Bone marrow (tissue), 2 donors: ENCODE results near the gene DOCK4.

Experiments
- DNase-seq, 2 donors: peaks; one replicate each; lab custom pipeline; 2025; lab: John Stamatoyannopoulos, UW

DOCK4 gene

GRCh38 chr7:111823826-111824225 lies 382.4 kb downstream of the DOCK4 start:
- DNase-seq = no peak

- DNase-seq = no peak
Measured at GRCh38 chr7:111821046-111821445, 385.2 kb downstream of the DOCK4 start.

GRCh38 chr7:111820621-111821020 lies 385.6 kb downstream of the DOCK4 start:
- DNase-seq = no peak

GRCh38 chr7:111820121-111820520 lies 386.1 kb downstream of the DOCK4 start:
- no peak for DNase-seq

DNA sequence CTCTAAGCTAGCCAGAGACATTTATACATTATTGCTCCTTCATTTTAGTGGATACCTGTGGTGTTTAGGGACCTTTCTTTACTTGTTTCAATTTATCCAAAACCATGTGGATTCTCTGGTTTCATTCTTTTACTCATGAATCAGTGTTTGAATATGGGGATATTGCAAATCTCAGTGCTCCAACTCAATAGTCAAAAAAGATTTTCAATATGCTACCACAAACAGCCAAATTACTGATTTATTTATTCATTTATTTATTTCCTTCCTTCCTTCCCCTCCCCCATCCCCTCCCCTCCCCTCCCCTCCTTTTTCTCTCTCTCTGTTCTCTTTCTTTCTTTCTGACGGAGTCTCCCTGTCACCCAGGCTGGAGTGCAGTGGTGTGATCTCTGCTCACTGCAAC lies 390.8 kb downstream of the DOCK4 start:
- no peak for DNase-seq

DNA sequence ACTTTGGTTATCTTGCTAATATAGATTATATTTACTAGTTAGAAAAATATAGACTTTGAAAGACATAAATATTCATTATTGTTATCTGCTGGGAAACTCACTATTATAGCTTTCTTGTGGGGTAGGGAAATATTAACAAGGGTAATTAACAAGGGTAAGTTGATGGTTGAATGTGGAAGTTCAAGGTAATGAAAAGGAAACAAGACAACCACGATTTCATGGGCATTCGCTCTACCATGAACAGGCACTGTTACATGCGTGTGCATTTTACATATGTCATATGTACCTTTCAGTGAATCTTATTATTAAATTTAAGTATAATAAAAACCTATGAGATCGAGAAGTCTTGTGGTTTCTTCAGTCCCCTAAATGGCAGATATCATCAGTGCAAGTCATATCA lies 392.9 kb downstream of the DOCK4 start:
- no peak for DNase-seq

DNA sequence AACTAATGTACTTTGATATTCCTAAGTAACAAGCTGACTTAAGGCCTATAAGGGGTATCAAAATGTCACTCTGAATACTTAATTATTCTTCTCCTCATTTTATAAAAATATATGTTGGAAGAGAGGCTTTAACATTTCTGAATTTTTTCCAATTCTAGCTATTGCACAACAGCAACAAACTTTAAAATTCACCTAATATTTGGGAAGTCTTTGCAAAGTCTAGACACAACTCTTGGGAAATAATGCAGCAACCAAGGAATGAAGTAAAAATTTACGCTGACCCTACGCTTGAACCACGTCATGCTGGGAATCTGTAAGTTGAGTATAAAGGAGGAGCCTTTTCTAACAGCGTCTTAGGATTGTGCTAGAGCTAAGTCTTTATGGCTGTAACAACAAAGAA lies 400.0 kb downstream of the DOCK4 start:
- no peak for DNase-seq

GRCh38 chr7:111803015-111803758 lies 403.0 kb downstream of the DOCK4 start:
- no peak for DNase-seq

GRCh38 chr7:111802194-111802772 lies 403.9 kb downstream of the DOCK4 start:
- DNase-seq = no peak

- DNase-seq = no peak
Measured at GRCh38 chr7:111801277-111801676, 404.9 kb downstream of the DOCK4 start.

- DNase-seq = no peak
Measured at GRCh38 chr7:111796671-111797070, 409.5 kb downstream of the DOCK4 start.

DNA sequence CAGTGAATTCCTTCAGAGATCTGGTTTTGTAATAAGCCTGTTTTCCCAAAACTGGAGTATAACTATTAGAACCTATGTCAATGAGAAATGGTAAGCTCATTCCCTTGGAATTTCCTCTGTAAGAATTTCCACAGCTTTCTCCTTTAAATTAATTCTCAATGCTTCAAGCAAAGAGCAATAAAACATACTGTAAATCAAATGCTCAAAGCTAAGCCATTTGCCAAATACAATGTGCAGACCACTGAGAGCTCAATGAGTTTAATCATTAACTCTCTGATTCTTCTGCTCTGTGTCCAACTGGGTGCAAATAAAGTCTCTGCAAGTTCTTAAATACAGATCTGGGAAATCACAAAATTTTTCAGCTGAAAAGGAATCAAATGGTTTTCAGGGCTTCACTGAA lies 416.3 kb downstream of the DOCK4 start:
- no peak for DNase-seq

GRCh38 chr7:111789048-111789320 lies 417.2 kb downstream of the DOCK4 start:
- no peak for DNase-seq

DNA sequence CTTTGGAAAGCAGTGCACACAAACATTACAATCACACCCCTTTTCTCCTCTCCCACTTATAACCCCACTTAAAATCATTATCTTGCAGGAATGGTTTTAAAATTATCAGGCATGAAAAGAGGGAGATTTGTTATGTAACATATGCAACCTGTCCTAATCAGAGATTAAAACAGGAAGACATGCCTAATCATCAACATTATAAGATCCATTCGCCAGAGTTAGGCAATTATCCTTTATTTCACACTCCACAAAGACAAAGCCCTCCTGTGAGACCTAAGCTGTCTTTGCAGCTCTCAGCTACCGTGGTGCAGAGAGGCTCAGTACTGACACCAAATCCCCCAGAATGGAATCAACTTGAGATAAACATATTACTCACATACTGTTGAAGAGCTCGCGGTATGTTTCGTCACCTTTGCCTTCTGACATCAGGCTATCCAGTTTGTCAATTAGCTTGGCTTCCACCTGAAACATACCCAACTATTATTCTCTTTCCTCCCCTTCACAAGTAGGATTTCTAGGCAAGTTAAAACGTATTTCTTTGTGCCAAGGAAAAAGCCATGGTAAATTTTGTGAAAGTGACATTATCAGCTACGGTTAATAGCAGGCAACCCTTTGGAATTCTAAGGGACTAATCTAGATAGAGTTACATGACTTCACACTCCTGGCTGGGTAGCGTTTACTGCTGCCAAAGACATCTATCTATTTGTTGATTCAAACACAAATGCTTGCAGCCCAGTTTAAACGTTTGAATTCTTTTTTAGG lies 417.7 kb downstream of the DOCK4 start:
- no peak for DNase-seq

DNA sequence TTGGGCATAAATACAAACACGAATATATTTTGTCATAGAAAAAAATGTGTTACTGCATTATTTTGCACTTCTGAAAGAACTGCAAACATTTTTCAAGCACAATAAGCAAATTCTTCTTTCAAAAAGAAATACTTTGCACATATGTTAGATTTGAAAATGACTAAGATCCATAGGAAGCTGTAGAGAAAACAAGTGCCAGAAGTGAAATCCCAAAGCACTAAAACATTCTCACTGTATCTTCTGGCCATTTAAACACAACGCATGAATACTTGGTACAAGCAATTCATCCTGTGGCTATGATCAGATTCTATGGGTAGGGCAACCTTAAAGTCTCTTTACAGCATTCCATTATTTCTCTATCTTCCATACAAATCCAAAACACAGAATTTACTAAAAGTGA lies 418.5 kb downstream of the DOCK4 start:
- no peak for DNase-seq

DNA sequence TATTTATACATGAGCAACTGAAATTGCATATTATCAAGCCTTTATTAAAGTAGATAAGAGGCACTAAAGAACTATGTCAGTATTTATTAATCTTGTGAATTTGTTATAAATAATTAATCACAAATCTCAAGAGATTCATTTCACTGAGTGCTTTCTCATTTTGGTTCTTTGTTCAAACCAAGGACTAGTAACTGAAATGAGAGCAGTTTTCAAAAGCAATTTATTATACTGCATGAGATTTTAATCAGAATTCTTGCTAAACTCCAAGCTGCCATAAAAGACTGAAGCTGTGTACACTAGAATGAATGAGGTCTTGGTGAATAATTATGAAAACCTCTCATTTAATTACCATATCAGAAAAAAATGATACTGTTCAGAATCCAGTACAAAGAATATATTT lies 419.1 kb downstream of the DOCK4 start:
- no peak for DNase-seq

DNA sequence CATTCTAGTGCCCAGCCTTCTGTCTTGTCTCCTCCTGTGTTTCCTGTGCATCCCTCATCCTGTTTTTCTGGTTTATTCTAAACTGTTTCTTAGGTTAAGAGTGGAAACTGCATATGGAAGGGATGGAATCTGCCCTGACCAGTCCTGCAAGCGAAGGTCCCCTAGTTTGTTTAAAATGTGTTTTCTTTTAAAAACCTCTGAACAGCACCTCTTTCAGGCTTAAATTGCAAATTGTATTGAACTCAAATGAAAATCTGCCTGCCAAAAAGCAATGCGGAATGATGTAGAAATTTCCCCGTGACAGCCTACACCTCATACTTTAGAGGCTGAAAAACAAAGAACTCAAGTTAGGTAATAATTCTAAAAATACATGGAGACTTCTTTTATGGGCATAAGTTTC lies 421.1 kb downstream of the DOCK4 start:
- no peak for DNase-seq

DNA sequence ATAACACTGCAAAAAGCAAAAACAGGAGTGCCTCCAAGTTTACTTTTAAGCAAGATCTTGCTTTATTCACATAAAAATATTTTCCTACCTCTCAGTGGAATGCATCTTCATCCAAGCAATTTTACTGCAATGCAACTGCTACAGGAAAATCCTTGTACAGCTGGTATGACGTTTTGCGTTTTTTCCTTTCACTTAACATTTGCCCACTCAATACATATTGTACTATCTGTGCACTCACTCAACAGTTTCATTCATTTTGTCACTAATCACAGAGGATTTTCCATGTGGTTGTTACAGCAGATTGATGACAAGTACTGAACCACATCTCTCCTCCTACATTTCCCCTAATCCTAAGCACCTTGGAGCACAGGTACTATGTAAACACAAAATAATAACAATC lies 421.9 kb downstream of the DOCK4 start:
- no peak for DNase-seq

DNA sequence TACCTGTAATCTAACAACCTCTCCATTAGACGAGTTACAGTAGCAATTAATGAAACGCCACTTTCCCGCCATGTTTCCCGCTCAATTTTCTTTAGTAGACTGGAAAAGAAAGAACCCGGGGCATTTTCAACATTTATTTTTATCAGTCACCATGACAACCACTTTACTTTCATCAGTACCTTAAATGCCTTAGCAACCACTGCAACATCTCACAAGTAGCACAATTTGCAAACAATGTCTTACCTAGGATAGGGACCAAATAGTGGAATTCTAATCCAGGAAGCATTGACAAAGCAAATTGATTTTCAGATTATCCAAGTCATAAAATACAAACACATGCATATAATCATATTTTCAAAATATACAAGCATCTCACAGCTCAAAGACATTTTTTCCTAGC lies 422.3 kb downstream of the DOCK4 start:
- DNase-seq = no peak

- DNase-seq = no peak
Measured at GRCh38 chr7:111780527-111780926, 425.7 kb downstream of the DOCK4 start.

DNA sequence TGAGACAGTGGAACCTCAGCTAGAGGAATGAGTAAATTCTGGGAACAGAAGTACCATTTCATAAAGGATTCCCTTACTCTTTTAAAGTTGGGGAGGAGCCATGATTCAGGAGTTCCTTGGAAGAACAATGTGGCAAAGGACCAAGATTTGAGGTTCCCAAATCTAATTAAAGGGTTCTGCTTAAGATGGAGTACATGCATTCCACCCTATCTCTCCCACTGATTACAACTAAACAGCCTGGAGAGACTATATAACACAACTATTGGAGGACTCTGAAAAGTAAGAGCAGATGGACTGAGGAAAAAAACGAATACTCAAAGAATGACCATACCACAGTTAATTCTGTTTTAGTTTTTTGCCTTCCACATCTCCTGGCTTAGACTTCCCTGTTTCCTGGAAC lies 431.0 kb downstream of the DOCK4 start:
- no peak for DNase-seq

- DNase-seq = no peak
Measured at GRCh38 chr7:111772716-111773115, 433.5 kb downstream of the DOCK4 start.

DNA sequence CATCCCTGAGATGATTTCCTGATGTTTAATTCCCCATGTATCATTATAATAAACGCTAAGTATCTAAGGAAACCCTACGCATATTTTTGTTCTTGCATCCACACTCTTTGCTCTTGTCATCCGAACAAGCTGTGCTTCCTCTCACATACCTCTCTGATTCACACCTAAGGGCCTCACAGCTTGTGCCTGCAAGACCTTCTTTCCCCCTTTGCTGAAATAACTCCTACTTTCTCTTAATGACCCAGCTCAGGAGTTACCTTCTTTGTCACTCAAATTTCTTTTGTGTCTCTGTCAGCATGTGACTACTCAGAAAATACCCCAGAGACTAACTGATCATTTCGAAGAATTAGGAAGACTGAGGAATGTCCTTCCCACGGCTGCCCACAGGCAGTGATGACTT lies 434.6 kb downstream of the DOCK4 start:
- DNase-seq = no peak

DNA sequence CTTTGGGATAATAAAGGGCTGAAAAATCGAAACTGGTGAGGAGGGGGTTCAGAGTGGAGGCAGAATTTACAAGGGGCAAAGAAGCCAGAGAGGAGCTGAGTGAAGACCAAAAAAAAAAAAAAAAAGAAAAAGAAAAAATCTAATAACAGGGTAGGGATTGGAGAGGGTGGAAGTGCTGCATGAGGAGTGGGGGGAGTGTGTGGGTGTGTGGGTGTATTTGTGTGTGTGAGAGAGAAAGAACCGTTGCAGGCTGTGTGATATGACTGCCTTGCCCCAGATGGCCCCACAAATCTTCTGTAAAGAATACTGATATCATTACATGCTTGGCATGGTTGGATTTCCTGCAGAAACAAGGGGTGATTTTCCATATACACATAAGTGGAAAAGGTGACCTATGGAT lies 436.1 kb downstream of the DOCK4 start:
- DNase-seq = no peak
